Smooth muscle cell (in vitro differentiated cells): ENCODE measurements around the gene CEP170B. TPM values are rescaled to one million over a fixed set of nuclear protein-coding genes. Genes with fewer than 3 reads are reported as not detected.

Experiments
- DNase-seq: peaks from one replicate; lab custom pipeline; 2025; ENCODE audit not compliant: unreplicated experiment; lab: John Stamatoyannopoulos, UW
- H2AFZ ChIP-seq: fragments of 200-600 bp; sonication (generic); 2 replicates; pipeline ENCODE4 v1.6.0; 2016; ENCODE audit warnings: antibody characterized with exemption, low read depth, mild to moderate bottlenecking
- H3F3A ChIP-seq: fragments of 200-600 bp; sonication (generic); 2 replicates; pipeline ENCODE4 v1.6.0; 2017; ENCODE audit warnings: antibody characterized with exemption, low read depth
- H3K27ac ChIP-seq: fragments of 200-600 bp; sonication (generic); 2 replicates; pipeline ENCODE4 v1.5.1; 2016; ENCODE audit warnings: low read depth, mild to moderate bottlenecking
- H3K27me3 ChIP-seq: fragments of 200-600 bp; sonication (generic); 2 replicates; pipeline ENCODE4 v1.6.1; 2016; ENCODE audit warnings: low read depth, mild to moderate bottlenecking
- H3K36me3 ChIP-seq: fragments of 200-600 bp; sonication (generic); 2 replicates; pipeline ENCODE4 v1.5.1; 2016; ENCODE audit warnings: low read depth
- H3K4me1 ChIP-seq: fragments of 200-600 bp; sonication (generic); 2 replicates; pipeline ENCODE4 v1.5.1; 2016; ENCODE audit warnings: low read depth
- H3K4me2 ChIP-seq: fragments of 200-600 bp; sonication (generic); 2 replicates; pipeline ENCODE4 v1.6.0; 2016; ENCODE audit warnings: mild to moderate bottlenecking
- H3K4me3 ChIP-seq: fragments of 200-600 bp; sonication (generic); 2 replicates; pipeline ENCODE4 v1.5.1; 2016; ENCODE audit warnings: mild to moderate bottlenecking
- H3K79me2 ChIP-seq: fragments of 200-600 bp; sonication (generic); 2 replicates; pipeline ENCODE4 v1.6.0; 2016; ENCODE audit warnings: low read depth, mild to moderate bottlenecking
- H3K9ac ChIP-seq: fragments of 200-600 bp; sonication (generic); 2 replicates; pipeline ENCODE4 v1.6.0; 2016; ENCODE audit warnings: low read depth
- H3K9me3 ChIP-seq: fragments of 200-600 bp; sonication (generic); replicated peaks from 2 replicates; pipeline ENCODE4 v1.5.1; 2016; ENCODE audit warnings: low read depth
- H4K20me1 ChIP-seq: fragments of 200-600 bp; sonication (generic); 2 replicates; pipeline ENCODE4 v1.6.0; 2016; ENCODE audit warnings: low read depth
- WGBS: methylation state at CpG from one replicate; pipeline ENCODE4 v1.1.7; 2016; ENCODE audit warnings: low lambda C conversion rate; 5-methylcytosine and 5-hydroxymethylcytosine counted together
- polyA plus RNA-seq: library from polyadenylated mRNA; unstranded; fragments of >200 nt; fragmentation: Nextera tagmentation; extraction: Ambion mirVana; gene quantifications from 2 replicates; pipeline ENCODE4 v1.2.1, GENCODE V29; 2016
- total RNA-seq: library from RNA; depleted of rRNA; stranded (reverse); fragments of >200 nt; gene quantifications from 2 replicates; pipeline ENCODE4 v1.2.3, GENCODE V29; 2014
- TF ChIP-seq, protein P1 (sequence below): fragments of 200-600 bp; sonication (generic); IDR thresholded peaks from 2 replicates; pipeline ENCODE4 v1.5.1; 2017; ENCODE audit warnings: borderline replicate concordance, mild to moderate bottlenecking, antibody characterized with exemption; ENCODE audit not compliant: insufficient read depth, poor library complexity, severe bottlenecking

The CEP170B gene
- total and polyA plus RNA-seq, 2 experiments from 2014 or later, result 5.9 to 9.8 TPM

DNA sequence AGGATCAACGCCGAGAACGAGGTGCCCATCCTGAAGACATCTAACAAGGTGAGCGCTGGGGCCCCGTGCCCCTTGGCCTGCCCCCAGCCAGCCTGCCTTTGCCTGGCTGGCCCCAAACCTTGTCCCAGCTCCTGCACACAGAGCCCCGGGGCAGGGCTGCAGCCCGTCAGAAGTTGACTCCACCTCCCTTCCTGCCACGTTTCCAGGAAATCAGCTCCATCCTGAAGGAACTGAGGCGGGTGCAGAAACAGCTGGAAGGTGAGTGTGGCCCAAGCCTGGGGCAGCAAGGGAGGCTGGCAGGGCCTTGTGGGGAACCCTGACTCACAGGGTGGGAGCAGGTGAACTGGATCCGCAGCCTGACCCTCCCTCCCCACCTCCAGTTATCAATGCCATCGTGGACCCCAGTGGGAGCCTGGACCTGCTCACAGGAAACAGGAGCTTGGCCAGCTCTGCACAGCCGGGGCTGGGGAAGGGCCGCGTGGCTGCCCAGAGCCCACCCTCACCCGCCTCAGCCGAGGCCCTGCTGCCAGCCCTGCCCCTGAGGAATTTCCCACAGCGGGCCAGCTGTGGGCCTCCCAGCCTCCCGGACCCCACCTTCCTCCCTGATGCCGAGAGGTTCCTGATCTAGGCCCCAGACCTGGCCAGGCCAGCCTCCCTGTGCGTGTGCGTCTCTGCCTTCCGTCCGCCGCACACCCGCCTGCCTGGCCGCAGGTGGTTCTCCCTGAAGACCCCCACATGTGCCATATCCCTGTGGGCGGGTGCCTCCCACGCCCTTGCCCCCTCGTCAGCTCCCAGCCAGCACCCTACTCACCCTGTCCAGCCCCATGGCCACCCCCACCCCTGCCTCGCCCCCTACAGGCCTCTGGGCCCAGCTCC, 29.5 kb downstream of the CEP170B start:
- no peaks in the 10 kb centered on the region for H3K36me3 ChIP-seq
- TF ChIP-seq, protein P1, sequence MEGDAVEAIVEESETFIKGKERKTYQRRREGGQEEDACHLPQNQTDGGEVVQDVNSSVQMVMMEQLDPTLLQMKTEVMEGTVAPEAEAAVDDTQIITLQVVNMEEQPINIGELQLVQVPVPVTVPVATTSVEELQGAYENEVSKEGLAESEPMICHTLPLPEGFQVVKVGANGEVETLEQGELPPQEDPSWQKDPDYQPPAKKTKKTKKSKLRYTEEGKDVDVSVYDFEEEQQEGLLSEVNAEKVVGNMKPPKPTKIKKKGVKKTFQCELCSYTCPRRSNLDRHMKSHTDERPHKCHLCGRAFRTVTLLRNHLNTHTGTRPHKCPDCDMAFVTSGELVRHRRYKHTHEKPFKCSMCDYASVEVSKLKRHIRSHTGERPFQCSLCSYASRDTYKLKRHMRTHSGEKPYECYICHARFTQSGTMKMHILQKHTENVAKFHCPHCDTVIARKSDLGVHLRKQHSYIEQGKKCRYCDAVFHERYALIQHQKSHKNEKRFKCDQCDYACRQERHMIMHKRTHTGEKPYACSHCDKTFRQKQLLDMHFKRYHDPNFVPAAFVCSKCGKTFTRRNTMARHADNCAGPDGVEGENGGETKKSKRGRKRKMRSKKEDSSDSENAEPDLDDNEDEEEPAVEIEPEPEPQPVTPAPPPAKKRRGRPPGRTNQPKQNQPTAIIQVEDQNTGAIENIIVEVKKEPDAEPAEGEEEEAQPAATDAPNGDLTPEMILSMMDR, result no peak
- no peaks in the 10 kb centered on the region for H3F3A ChIP-seq
- no peak overlapping the region for H2AFZ ChIP-seq
- 95% methylated on average over 25 of the region's 30 CpGs for WGBS
- H3K9me3 ChIP-seq, result no peaks in the 10 kb centered on the region
- no peaks in the 10 kb centered on the region for H3K79me2 ChIP-seq
- no peaks in the 10 kb centered on the region for H3K4me1 ChIP-seq
- H3K9ac ChIP-seq, result no peak overlapping the region
- no peak overlapping the region for H3K4me3 ChIP-seq
- no peaks in the 10 kb centered on the region for H4K20me1 ChIP-seq
- H3K27ac ChIP-seq, result no peak overlapping the region
- H3K27me3 ChIP-seq, result no peaks in the 10 kb centered on the region
- no peak for DNase-seq
- no peak overlapping the region for H3K4me2 ChIP-seq

DNA sequence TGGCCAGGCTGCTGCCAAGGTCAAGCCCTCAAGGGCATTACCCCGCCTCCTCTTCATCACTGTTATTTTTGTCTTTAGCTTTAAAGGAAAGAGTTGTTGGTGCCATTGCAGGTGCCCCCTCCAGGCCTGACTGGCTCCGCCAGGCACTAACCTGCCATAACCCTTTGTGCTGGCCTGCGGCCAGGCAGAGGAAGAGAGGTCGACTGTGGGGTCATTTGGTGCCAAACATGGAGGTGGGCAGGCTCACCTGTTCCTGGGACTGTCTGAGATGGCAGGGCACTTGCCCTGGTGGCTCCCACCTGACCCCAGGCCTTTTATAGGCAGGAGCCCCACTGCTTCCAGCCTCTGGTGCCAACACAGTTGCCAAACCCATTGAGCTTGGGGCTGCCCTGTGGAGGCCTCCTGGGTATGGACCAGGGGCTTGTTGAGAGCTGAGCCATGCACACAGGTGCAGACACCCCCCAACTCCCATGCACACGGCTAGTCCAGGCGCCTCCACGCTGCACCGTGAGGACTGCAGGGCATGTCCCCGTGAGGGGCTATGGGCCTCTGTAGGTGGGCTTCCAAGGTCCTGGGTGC, 30.2 kb downstream of the CEP170B start:
- H4K20me1 ChIP-seq, result no peaks in the 10 kb centered on the region
- no peaks in the 10 kb centered on the region for H3K27me3 ChIP-seq
- H3K27ac ChIP-seq, result no peak overlapping the region
- DNase-seq, result no peak
- H3K9ac ChIP-seq, result no peak overlapping the region
- no peaks in the 10 kb centered on the region for H3K79me2 ChIP-seq
- H3K9me3 ChIP-seq, result no peaks in the 10 kb centered on the region
- 95% methylated on average over 9 of the region's 9 CpGs for WGBS
- H3K4me3 ChIP-seq, result no peak overlapping the region
- no peaks in the 10 kb centered on the region for H3K36me3 ChIP-seq
- no peak overlapping the region for H2AFZ ChIP-seq
- TF ChIP-seq, protein P1, result no peak
- H3F3A ChIP-seq, result no peaks in the 10 kb centered on the region
- H3K4me1 ChIP-seq, result no peaks in the 10 kb centered on the region
- H3K4me2 ChIP-seq, result no peak overlapping the region

DNA sequence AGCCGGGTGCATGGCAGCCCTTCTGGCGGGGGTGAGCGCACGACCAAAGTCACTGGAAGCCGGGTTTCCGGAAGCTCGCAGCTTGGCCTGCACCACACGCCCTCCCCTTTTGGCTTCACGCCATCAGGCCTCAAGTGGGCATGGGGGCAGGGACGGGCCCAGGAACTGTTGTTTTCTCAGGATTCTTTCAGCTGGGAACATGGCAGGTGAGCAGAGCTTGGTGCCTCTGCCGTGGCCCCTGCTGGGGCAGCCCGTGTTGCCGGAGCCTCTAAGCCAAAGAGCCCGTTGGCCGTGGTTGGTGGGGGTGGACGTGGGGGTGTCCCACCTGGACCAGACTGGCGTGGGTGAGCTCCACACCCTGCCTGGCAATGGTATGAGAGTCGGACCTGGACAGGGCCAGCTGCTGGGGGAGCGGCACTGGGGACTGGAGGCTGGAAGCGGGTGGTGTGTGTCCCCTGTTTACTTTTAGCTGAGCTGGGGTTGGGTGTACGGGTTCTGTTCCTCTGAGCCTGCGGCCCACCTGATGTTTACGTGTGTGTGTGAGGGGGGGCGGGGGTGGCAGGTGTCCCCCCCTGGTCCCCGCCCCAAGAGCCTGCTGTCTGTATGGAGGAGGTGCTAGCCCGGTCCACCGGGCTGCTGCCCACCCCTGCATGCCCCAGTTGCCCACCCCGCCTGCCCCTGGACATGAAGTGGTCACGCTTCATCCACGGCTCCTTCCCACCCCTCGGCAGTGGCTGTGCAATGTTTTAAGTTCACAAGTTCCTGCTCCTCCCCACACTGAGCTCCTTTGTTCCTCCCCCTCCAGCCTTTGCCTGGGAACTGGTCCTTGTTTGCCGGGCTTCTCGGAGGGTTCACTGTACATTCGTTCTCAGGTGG, 31.0 kb downstream of the CEP170B start:
- Histone ChIP-seq H3K4me2 (no peak overlapping the region), H3K27ac (no peak overlapping the region), H4K20me1 (no peaks in the 10 kb centered on the region), H3F3A (no peaks in the 10 kb centered on the region), H3K4me1 (no peaks in the 10 kb centered on the region), H3K36me3 (no peaks in the 10 kb centered on the region), H3K9me3 (no peaks in the 10 kb centered on the region), H3K4me3 (no peak overlapping the region), H3K9ac (no peak overlapping the region), H2AFZ (no peak overlapping the region), H3K27me3 (no peaks in the 10 kb centered on the region), H3K79me2 (no peaks in the 10 kb centered on the region)
- TF ChIP-seq, protein P1, result no peak
- 95% methylated on average over 32 of the region's 34 CpGs for WGBS
- DNase-seq, result no peak
